Right ventricle myocardium superior (tissue), 1 donor: ENCODE results near the gene TMEM131L. TPM values are rescaled to one million over a fixed set of nuclear protein-coding genes. Genes with fewer than 3 reads are reported as not detected.
"Not testable (repeated sequence)": the region's sequence is repeated elsewhere in the genome, so short reads cannot be mapped to it uniquely, and the experiment has no call there.

ENCODE experiments used
- ATAC-seq: fragments of 200-7000 bp; cut with Tn5 transposase; one replicate; pipeline ENCODE4 v1.9.1; 2020; ENCODE audit warnings: mild to moderate bottlenecking; ENCODE audit not compliant: poor library complexity
- DNase-seq: peaks from one replicate; pipeline ENCODE4 v3.0.0-alpha.2; 2020
- intact Hi-C: fragments of 100-400 bp; cut with DNase I; formaldehyde crosslinking; loops from one replicate; pipeline ENCODE4 v1.11.2; 2022
- total RNA-seq: library from RNA; stranded (reverse); fragmentation: NEBNext Ultra II Directional; extraction: Animal tissue kit (Norgen Biotek cat#: 25700); gene quantifications from one replicate; pipeline ENCODE4 v1.2.1, GENCODE V29; 2021
- donor health status: DM: no; HTN: yes; CAD: no; lungs with severe emphysema.

Gene TMEM131L
- total RNA-seq, 1 donor from 2014 or later = 13.7 TPM

GRCh38 chr4:153494562-153494961, 28.4 kb downstream of the TMEM131L start:
- ATAC-seq (no peak), DNase-seq (no peak)

GRCh38 chr4:153495480-153496193, 29.5 kb downstream of the TMEM131L start:
- intact Hi-C loops = no loop called here
- ATAC-seq (no peak), DNase-seq (no peak)

More at GRCh38 chr4:153494562-153494961, 28.4 kb downstream of the TMEM131L start:
- intact Hi-C loops = no loop called here

- ATAC-seq (peak; percentile 16), DNase-seq (no peak)
- intact Hi-C loops = no loop called here
Observed at GRCh38 chr4:153497091-153497531, 31.0 kb downstream of the TMEM131L start.

- ATAC-seq (peak; percentile 75), DNase-seq (no peak)
- intact Hi-C loops = no loop called here
Observed at GRCh38 chr4:153497988-153498967, 32.1 kb downstream of the TMEM131L start.

GRCh38 chr4:153499005-153499404, 32.8 kb downstream of the TMEM131L start:
- intact Hi-C loops = no loop called here
- DNase-seq = peak; percentile 49
- ATAC-seq = peak; percentile 17

GRCh38 chr4:153501578-153501977, 35.4 kb downstream of the TMEM131L start:
- intact Hi-C loops = no loop called here
- ATAC-seq (no peak), DNase-seq (no peak)

GRCh38 chr4:153502584-153502983, 36.4 kb downstream of the TMEM131L start:
- no peak for ATAC-seq
- intact Hi-C loops = no loop called here
- no peak for DNase-seq

GRCh38 chr4:153506341-153507309, 40.5 kb downstream of the TMEM131L start:
- DNase-seq (no peak), ATAC-seq (no peak)
- intact Hi-C loops = no loop called here

- DNase-seq (no peak), ATAC-seq (no peak)
- intact Hi-C loops = no loop called here
Observed at GRCh38 chr4:153507310-153508073, 41.3 kb downstream of the TMEM131L start.

GRCh38 chr4:153509212-153509611, 43.1 kb downstream of the TMEM131L start:
- intact Hi-C loops, ATAC-seq: not testable (repeated sequence)

GRCh38 chr4:153509724-153510123, 43.6 kb downstream of the TMEM131L start:
- no peak for ATAC-seq
- DNase-seq = no peak
- intact Hi-C loops = no loop called here

More at GRCh38 chr4:153509212-153509611, 43.1 kb downstream of the TMEM131L start:
- not testable (repeated sequence) for DNase-seq

- intact Hi-C loops = no loop called here
- no peak for ATAC-seq
- DNase-seq = no peak
Observed at GRCh38 chr4:153510252-153511001, 44.3 kb downstream of the TMEM131L start.

GRCh38 chr4:153511104-153511503, 44.9 kb downstream of the TMEM131L start:
- intact Hi-C loops = no loop called here
- no peak for DNase-seq
- no peak for ATAC-seq

- intact Hi-C loops = no loop called here
- ATAC-seq = no peak
Observed at GRCh38 chr4:153512162-153512852, 46.1 kb downstream of the TMEM131L start.

GRCh38 chr4:153512952-153513500, 46.9 kb downstream of the TMEM131L start:
- ATAC-seq = no peak
- intact Hi-C loops = no loop called here
- DNase-seq = no peak

More at GRCh38 chr4:153512162-153512852, 46.1 kb downstream of the TMEM131L start:
- DNase-seq = no peak

- DNase-seq (no peak), ATAC-seq (no peak)
- intact Hi-C loops = no loop called here
Observed at GRCh38 chr4:153513596-153513995, 47.4 kb downstream of the TMEM131L start.
